ENCODE data around the gene TNRC6B.

GRCh38 chr22:40189997-40190396, 12.3 kb downstream of the TNRC6B start:
- no peak for TF ChIP-seq SPI1 (IDR thresholded peaks at IDR 0.05; ENCODE audit: borderline replicate concordance, low read depth)
- no peak for TF ChIP-seq CTCF (IDR thresholded peaks at IDR 0.05; ENCODE audit: insufficient read depth, low read length)
- no peak for TF ChIP-seq REST (IDR thresholded peaks at IDR 0.05; ENCODE audit: insufficient replicate concordance, low read depth)
- no peak for TF ChIP-seq GABPA (IDR thresholded peaks at IDR 0.05; ENCODE audit: low read depth)

Data from HL-60 (cell line).